ENCODE measurements around the gene AVEN.
"Not testable (repeated sequence)": the region's sequence is repeated elsewhere in the genome, so short reads cannot be mapped to it uniquely, and the experiment has no call there.

Gene AVEN

GRCh38 chr15:33846862-33847261 lies 192.1 kb downstream of the AVEN start:
- DNase-seq (ENCODE audit: low spot score) = no peak

DNA sequence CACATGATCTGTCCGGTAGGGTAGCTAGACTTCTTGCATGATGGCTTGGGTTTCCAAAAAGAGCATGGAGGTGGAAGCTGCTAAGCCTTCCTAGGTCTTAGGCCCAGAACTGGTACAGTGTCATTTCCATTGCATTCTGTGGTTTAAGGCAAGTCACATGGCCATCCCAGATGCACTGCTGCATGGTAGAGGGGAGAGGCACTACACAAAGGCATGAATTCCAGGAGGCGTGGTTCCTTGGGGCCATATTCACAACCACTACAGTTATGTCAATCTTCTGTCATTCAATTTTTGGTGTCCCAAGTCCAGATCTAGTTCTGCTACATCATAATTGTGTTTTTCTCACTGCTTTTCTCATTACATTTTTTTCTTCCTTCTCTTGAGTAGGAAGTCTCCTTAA lies 192.9 kb downstream of the AVEN start:
- no peak for DNase-seq (ENCODE audit: low spot score)

- DNase-seq (ENCODE audit: low spot score) = no peak
Observed at GRCh38 chr15:33844597-33844996, 194.4 kb downstream of the AVEN start.

- no peak for DNase-seq (ENCODE audit: low spot score)
Observed at GRCh38 chr15:33844186-33844585, 194.8 kb downstream of the AVEN start.

- DNase-seq (ENCODE audit: low spot score) = no peak
Observed at GRCh38 chr15:33840615-33841014, 198.4 kb downstream of the AVEN start.

DNA sequence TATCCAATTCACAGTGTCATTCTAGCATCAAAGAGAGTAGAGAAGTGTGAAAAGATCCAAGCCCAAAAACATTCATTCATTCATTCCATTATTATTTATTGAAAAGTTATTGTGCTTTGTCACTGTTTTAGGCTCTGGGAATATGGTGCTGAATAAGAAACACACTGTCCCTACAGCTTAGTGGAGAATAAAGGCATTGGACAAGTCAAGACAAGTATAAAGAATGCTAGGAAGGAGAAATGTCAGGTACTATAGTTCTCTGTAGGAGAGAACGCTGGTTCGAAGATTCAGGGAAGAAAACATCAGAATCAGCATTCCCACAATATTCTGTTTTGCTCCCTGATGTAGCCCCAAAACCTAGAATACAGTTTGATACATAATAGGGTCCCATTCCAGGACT lies 199.5 kb downstream of the AVEN start:
- DNase-seq (ENCODE audit: low spot score) = no peak

GRCh38 chr15:33837294-33837693 lies 201.7 kb downstream of the AVEN start:
- no peak for DNase-seq (ENCODE audit: low spot score)

- no peak for DNase-seq (ENCODE audit: low spot score)
Observed at GRCh38 chr15:33834892-33835743, 203.9 kb downstream of the AVEN start.

DNA sequence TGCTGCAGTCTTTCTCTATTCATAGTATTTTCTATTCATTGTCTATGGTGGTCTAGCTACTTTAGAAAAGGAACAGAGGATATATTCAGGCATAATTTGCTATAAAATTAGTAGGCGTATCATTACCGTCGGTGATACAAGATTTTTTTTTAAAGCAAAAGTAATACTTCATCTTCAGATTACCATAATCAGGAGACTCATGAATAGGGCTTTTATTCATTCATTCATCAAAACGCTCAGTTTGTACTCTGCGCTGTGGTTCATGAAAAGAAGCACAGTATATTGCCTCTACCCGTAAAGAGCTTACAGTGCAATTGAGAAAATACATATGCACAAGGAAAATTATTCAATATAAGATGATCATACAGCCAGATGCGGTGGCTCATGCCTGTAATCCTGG lies 207.4 kb downstream of the AVEN start:
- no peak for DNase-seq (ENCODE audit: low spot score)

DNA sequence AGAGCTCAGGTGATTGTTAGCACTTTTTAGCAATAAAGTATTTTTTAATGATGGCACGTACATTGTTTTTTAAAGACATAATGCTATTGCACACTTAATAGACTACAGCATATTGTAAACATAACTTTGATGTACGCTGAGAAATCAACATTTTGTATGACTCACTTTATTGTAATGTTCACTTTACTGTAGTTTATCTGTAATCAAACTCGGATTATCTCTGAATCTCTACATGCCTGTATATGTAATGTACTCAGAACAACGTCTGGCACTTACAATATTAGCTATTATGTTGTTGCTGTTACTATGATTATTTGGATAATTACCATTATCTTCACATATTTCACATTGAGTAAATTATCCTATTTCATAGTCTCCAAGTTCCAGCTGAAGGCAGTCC lies 208.7 kb downstream of the AVEN start:
- no peak for DNase-seq (ENCODE audit: low spot score)

- DNase-seq (ENCODE audit: low spot score) = no peak
Observed at GRCh38 chr15:33826201-33826600, 212.8 kb downstream of the AVEN start.

DNA sequence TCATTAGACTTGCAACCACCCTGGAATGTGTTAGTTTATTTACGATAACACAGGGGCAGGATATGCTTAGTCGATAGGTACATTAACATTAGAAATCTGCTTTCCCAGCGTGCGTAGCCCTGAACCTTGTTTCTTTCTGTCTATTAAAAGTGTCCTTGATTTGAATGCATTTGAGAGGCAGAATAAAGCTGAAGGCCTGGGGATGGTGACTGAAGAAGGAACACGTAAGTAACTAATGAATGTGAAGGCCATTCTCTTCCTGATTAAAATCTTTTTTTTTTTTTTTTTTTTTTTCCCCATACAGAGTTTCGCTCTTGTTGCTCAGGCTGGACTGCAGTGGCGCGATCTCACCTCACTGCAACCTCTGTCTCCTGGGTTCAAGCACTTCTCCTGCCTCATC lies 213.6 kb downstream of the AVEN start:
- no peak for DNase-seq (ENCODE audit: low spot score)

GRCh38 chr15:33823119-33823518 lies 215.9 kb downstream of the AVEN start:
- DNase-seq (ENCODE audit: low spot score) = no peak

- DNase-seq (ENCODE audit: low spot score) = no peak
Observed at GRCh38 chr15:33822479-33822878, 216.5 kb downstream of the AVEN start.

DNA sequence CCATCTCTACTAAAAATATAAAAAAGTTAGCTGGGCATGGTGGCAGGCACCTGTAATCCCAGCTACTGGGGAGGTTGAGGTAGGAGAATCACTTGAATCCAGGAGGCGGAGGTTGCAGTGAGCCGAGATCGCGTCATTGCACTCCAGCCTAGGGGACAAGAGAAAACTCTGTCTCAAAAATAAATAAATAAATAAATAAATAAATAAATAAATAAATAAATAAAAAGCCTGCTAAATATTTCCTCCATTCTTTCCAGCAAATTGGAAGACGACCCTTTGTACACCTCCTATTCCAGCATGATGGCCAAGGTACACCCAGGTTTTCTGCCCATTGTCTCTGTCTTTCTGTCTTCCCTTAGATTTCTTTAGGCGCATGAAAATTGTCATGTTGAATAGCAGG lies 219.5 kb downstream of the AVEN start:
- not testable (repeated sequence) for DNase-seq (ENCODE audit: low spot score)
